AG04449 (cell line): ENCODE measurements around the gene CDK15.

Experiments
- CTCF ChIA-PET: fragments of 350-600 bp; formaldehyde crosslinking; extraction: SDS; loops from one replicate; lab custom pipeline; 2021; ENCODE audit warnings: antibody characterized with exemption; lab: Yijun Ruan, JAX
- POLR2A ChIA-PET: fragments of 400-600, 350-600 bp; formaldehyde crosslinking; extraction: SDS; loops from one replicate; lab custom pipeline; 2020; ENCODE audit warnings: antibody characterized with exemption, inconsistent platforms; lab: Yijun Ruan, JAX
- DNase-seq: peaks from one replicate; pipeline ENCODE4 v3.0.0-alpha.2; 2010; ENCODE audit warnings: low read depth, low spot score
- H3K4me3 ChIP-seq: 2 replicates; pipeline ENCODE4 v1.5.1; 2011; ENCODE audit warnings: low read depth, mild to moderate bottlenecking, control low read depth, low read length
- CTCF ChIP-seq: IDR thresholded peaks from one replicate; pipeline ENCODE4 v1.5.1; 2011; ENCODE audit warnings: mild to moderate bottlenecking, moderate library complexity, low read length, control low read depth, inconsistent platforms; ENCODE audit not compliant: insufficient read depth; ENCODE audit errors: missing control alignments

CDK15 gene

GRCh38 chr2:201777043-201777442, 29.3 kb upstream of the CDK15 start:
- no peak for DNase-seq
- ChIA-PET CTCF (interaction anchor here (1.1 to 2.3 kb wide), 4 partner anchors 12 to 402 kb away, joined by 3 to 11 read pairs (median 4); no protein-coding TSS in a partner anchor), POLR2A (no interaction called here)
- H3K4me3 ChIP-seq = no peak overlapping the region
- no peak for TF ChIP-seq CTCF

GRCh38 chr2:201777869-201778268, 28.5 kb upstream of the CDK15 start:
- no peak for DNase-seq
- ChIA-PET POLR2A (no interaction called here), CTCF (interaction anchor here (1.4 to 2.3 kb wide), 2 partner anchors 83 to 401 kb away, joined by 4 to 11 read pairs; no protein-coding TSS in a partner anchor)
- TF ChIP-seq CTCF = no peak
- H3K4me3 ChIP-seq = no peak overlapping the region; the same call in 1 of the 2 replicates

DNA sequence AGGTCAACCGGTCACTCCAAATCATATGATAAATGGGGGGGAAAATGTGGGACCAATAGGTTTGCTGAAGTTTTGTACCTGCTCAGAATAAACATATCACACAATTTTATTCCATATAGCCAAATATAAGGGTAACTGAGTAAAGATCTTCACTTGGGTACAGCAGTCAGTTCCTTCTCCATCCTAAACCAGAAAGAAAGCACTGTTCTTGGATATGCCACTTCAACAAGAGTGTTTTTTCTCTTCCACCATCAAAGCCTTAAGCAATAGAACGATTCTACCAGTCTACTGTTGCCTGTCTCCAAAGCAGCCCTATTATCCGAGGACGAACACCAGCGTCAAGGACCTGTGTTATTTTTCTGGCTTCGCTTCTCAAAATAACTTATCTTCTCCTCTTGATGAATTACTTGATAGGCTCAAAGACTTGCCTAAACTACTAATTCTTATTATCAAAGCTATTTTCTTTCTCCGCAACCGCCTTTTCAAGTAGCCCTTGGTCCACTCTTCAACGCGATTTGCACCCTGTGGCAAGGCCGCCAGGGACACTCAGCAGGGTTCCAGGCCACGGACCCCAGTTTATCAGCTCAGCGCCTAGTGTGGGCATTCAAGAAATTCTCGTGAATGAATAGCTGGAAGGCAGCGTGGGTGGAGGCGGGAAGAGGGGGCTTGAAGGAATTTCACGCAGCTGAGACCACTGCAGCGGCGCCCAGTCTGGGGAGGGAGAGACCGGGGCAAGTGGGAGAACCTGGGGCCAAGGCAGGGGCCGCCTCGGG, 26.2 kb upstream of the CDK15 start:
- DNase-seq = no peak
- POLR2A ChIA-PET = interaction anchor here (0.7 to 1.4 kb wide), 7 partner anchors 8 to 129 kb away, joined by 3 to 8 read pairs (median 3); partner anchors contain the start of gene MPP4
- H3K4me3 ChIP-seq = peak overlapping the region; percentile 88
- TF ChIP-seq CTCF = no peak
- CTCF ChIA-PET = interaction anchor here (0.7 to 2.5 kb wide), 8 partner anchors 11 to 398 kb away, joined by 3 to 11 read pairs (median 4); no protein-coding TSS in a partner anchor

DNA sequence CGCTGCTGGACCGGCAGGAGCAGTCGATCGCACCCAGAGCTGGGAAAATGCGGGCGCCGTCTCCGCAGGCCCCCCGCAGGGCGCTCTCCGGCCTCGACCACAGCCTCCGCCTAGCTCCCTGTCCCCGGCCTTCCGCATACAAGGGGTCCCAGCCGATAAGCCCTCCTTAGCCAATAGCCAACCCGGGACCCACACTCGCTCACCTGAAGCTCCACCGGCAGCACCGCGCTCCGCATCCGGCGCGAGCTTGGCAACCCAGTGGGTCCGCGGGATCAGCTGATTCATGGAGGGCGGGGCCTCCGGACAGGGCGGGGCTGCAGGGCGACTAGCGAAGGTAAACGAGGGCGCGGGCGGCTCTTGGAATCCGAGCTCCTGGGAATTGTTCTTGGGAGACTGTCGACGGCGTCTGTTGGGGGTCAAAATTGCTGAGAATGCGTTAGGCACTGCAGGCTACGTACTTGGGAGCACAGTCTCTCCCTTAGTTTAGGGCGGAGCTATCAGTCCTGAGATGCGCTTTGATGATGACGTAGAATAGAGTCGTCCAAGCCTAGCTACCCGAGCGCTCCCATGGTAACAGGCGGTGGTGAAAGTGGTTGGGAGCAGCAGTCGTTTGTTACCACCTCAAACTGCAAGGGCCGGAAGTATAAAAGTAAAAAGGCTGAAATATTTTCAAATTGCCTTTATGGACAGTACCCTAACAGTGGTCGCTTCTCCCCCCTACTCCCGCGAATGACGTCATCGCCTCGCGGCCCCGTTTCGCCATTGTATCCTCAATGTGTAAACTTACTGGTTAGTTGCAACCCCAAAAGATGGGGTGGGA, 25.5 kb upstream of the CDK15 start, which contains the start of gene ALS2:
TSS of gene ALS2 (minus strand) at position 260 of the 820 bp plus-strand sequence. CDS start 12,048 bp downstream, outside the sequence.
- ChIA-PET POLR2A (interaction anchor here (0.7 to 1.4 kb wide), 9 partner anchors 9 to 215 kb away, joined by 3 to 8 read pairs (median 3); partner anchors contain the start of gene MPP4), CTCF (interaction anchor here (0.7 to 2.5 kb wide), 9 partner anchors 10 to 398 kb away, joined by 3 to 11 read pairs (median 4); no protein-coding TSS in a partner anchor)
- DNase-seq = peak; percentile 96
- TF ChIP-seq CTCF = no peak
- peak within 1 kb of the TSS; percentile 88 for H3K4me3 ChIP-seq

- POLR2A ChIA-PET = interaction anchor here (0.9 to 1.4 kb wide), 4 partner anchors 12 to 216 kb away, joined by 3 to 8 read pairs (median 3); no protein-coding TSS in a partner anchor
- DNase-seq = no peak
- TF ChIP-seq CTCF = no peak
- H3K4me3 ChIP-seq = peak overlapping the region; percentile 88
- CTCF ChIA-PET = interaction anchor here (1.0 to 2.5 kb wide), 6 partner anchors 10 to 397 kb away, joined by 3 to 11 read pairs (median 6); no protein-coding TSS in a partner anchor
Measured at GRCh38 chr2:201781557-201782051, 24.7 kb upstream of the CDK15 start.
